ENCODE results near the gene GBE1. TPM values are rescaled to one million over a fixed set of nuclear protein-coding genes. Genes with fewer than 3 reads are reported as not detected.

The GBE1 gene
- total RNA-seq, 2 donors from 2014 or later, result 8.4 to 12.3 TPM

- H3K9ac ChIP-seq (ENCODE audit: extremely low read depth, low read length, poor library complexity, severe bottlenecking), result no peak overlapping the region
- no peak overlapping the region for H3K27ac ChIP-seq (ENCODE audit: low read depth, low read length)
- no peak overlapping the region for H3K4me3 ChIP-seq (ENCODE audit: low read length)
- no peaks in the 10 kb centered on the region for H3K27me3 Mint-ChIP-seq (ENCODE audit: insufficient read depth)
- WGBS, 2 experiments (ENCODE audit: insufficient coverage in 1 of 2, insufficient read length in 1 of 2), result 91 to 100% methylated on average over 1 to 2 of the region's 2 CpGs
- no peak for TF ChIP-seq CTCF (conservative IDR thresholded peaks at IDR 0.05)
- H3K4me1 ChIP-seq (ENCODE audit: control insufficient read depth, insufficient read depth, low read length), result no peaks in the 10 kb centered on the region
- no peak for DNase-seq
- no peaks in the 10 kb centered on the region for H3K36me3 Mint-ChIP-seq (ENCODE audit: low read depth)
- no peaks in the 10 kb centered on the region for H3K36me3 ChIP-seq (ENCODE audit: control insufficient read depth, insufficient read depth, low read length)
- no peaks in the 10 kb centered on the region for H3K27me3 ChIP-seq (ENCODE audit: control insufficient read depth, insufficient read depth, low read length, poor library complexity, severe bottlenecking)
- H3K4me1 Mint-ChIP-seq, result no peaks in the 10 kb centered on the region
- H3K4me3 Mint-ChIP-seq, result no peak overlapping the region
- no peak overlapping the region for H3K27ac Mint-ChIP-seq
- H3K9me3 ChIP-seq (ENCODE audit: control insufficient read depth, low read length), result no peaks in the 10 kb centered on the region
- peaks cover 8% of the 10 kb centered on the region for H3K9me3 Mint-ChIP-seq
Measured at GRCh38 chr3:81531263-81531662, 230.2 kb downstream of the GBE1 start.

- H3K4me1 ChIP-seq (ENCODE audit: control insufficient read depth, insufficient read depth, low read length), result no peaks in the 10 kb centered on the region
- H3K4me1 Mint-ChIP-seq, result no peaks in the 10 kb centered on the region
- H3K27me3 ChIP-seq (ENCODE audit: control insufficient read depth, insufficient read depth, low read length, poor library complexity, severe bottlenecking), result no peaks in the 10 kb centered on the region
- H3K36me3 Mint-ChIP-seq (ENCODE audit: low read depth), result no peaks in the 10 kb centered on the region
- no peak overlapping the region for H3K4me3 ChIP-seq (ENCODE audit: low read length)
- no peak overlapping the region for H3K4me3 Mint-ChIP-seq
- H3K27ac ChIP-seq (ENCODE audit: low read depth, low read length), result no peak overlapping the region
- no peak overlapping the region for H3K27ac Mint-ChIP-seq
- DNase-seq, result no peak
- WGBS, 2 experiments (ENCODE audit: insufficient coverage in 1 of 2, insufficient read length in 1 of 2), result 89% methylated on average over 4 of the region's 4 CpGs; no CpG with 5 or more reads in 1 of the 2 experiments
- no peaks in the 10 kb centered on the region for H3K27me3 Mint-ChIP-seq (ENCODE audit: insufficient read depth)
- peaks cover 16% of the 10 kb centered on the region for H3K9me3 Mint-ChIP-seq
- no peaks in the 10 kb centered on the region for H3K36me3 ChIP-seq (ENCODE audit: control insufficient read depth, insufficient read depth, low read length)
- TF ChIP-seq CTCF (conservative IDR thresholded peaks at IDR 0.05), result no peak
- no peaks in the 10 kb centered on the region for H3K9me3 ChIP-seq (ENCODE audit: control insufficient read depth, low read length)
- H3K9ac ChIP-seq (ENCODE audit: extremely low read depth, low read length, poor library complexity, severe bottlenecking), result no peak overlapping the region
Measured at GRCh38 chr3:81530180-81530939, 231.1 kb downstream of the GBE1 start.

GRCh38 chr3:81521855-81522254 is 239.6 kb downstream of the GBE1 start:
- Mint-ChIP-seq H3K27ac (no peak overlapping the region), H3K4me3 (no peak overlapping the region), H3K9me3 (peaks cover 10% of the 10 kb centered on the region), H3K4me1 (no peaks in the 10 kb centered on the region), H3K36me3 (ENCODE audit: low read depth) (no peaks in the 10 kb centered on the region), H3K27me3 (ENCODE audit: insufficient read depth) (no peaks in the 10 kb centered on the region)
- Histone ChIP-seq H3K9ac (ENCODE audit: extremely low read depth, low read length, poor library complexity, severe bottlenecking) (no peak overlapping the region), H3K27me3 (ENCODE audit: control insufficient read depth, insufficient read depth, low read length, poor library complexity, severe bottlenecking) (no peaks in the 10 kb centered on the region), H3K4me1 (ENCODE audit: control insufficient read depth, insufficient read depth, low read length) (no peaks in the 10 kb centered on the region), H3K27ac (ENCODE audit: low read depth, low read length) (no peak overlapping the region), H3K36me3 (ENCODE audit: control insufficient read depth, insufficient read depth, low read length) (no peaks in the 10 kb centered on the region), H3K4me3 (ENCODE audit: low read length) (no peak overlapping the region), H3K9me3 (ENCODE audit: control insufficient read depth, low read length) (peaks cover 8% of the 10 kb centered on the region)
- WGBS, 2 experiments (ENCODE audit: insufficient coverage in 1 of 2, insufficient read length in 1 of 2), result 86 to 94% methylated on average over 2 of the region's 2 CpGs
- no peak for DNase-seq
- TF ChIP-seq CTCF (conservative IDR thresholded peaks at IDR 0.05), result no peak

Data from endodermal cell (in vitro differentiated cells).